K562 (cell line): ENCODE measurements around the gene UNC119B. TPM values are rescaled to one million over a fixed set of nuclear protein-coding genes. Genes with fewer than 3 reads are reported as not detected.
A peak's percentile ranks its signal among the peaks of the same experiment; 100 is the strongest.

Source experiments
- ATF1 ChIP-seq, 2 experiments: fragments of 450-650 bp in 1 of 2; IDR thresholded peaks; 2 replicates each; pipeline ENCODE4 v1.6.1; 2016; ENCODE audit warnings: missing compliant biosample characterization in 1 of 2, missing genetic modification characterization in 1 of 2
- BCLAF1 ChIP-seq, 2 experiments: fragments of 450-650 bp in 1 of 2; IDR thresholded peaks; 2 replicates each; pipeline ENCODE4 v1.6.1; 2011 to 2017; ENCODE audit warnings: low read depth in 2 of 2, antibody characterized with exemption in 1 of 2, borderline replicate concordance in 1 of 2, low read length in 1 of 2, mild to moderate bottlenecking in 1 of 2, mixed read lengths in 1 of 2; ENCODE audit not compliant: control insufficient read depth in 1 of 2
- CBX8 ChIP-seq: fragments of 200-600 bp; sonication (generic); IDR thresholded peaks from 2 replicates; pipeline ENCODE4 v1.6.1; 2012; ENCODE audit warnings: borderline replicate concordance, mixed run types, low read depth, mild to moderate bottlenecking, moderate library complexity, mixed read lengths, low read length, control low read depth, inconsistent platforms; ENCODE audit not compliant: poor library complexity, severe bottlenecking; ENCODE audit errors: extremely low read depth
- CHCHD3 ChIP-seq: fragments of 250-450 bp; sonication (Bioruptor Pico); IDR thresholded peaks from 2 replicates; pipeline ENCODE4 v2.1.2; 2022; ENCODE audit warnings: mild to moderate bottlenecking
- DMBX1 ChIP-seq: fragments of 250-450 bp; sonication (Bioruptor Pico); IDR thresholded peaks from 2 replicates; pipeline ENCODE4 v1.8.0; 2022; ENCODE audit warnings: inconsistent platforms, mild to moderate bottlenecking, moderate library complexity, borderline replicate concordance
- HMG20A ChIP-seq: fragments of 450-650 bp; formaldehyde crosslinking; conservative IDR thresholded peaks from 2 replicates; pipeline ENCODE4 v1.4.0; 2020; ENCODE audit warnings: mild to moderate bottlenecking, mixed read lengths
- MAX ChIP-seq: sonication (generic); formaldehyde crosslinking; IDR thresholded peaks from 2 replicates; pipeline ENCODE4 v1.9.0; 2022; ENCODE audit warnings: mild to moderate bottlenecking, missing genetic modification reagents
- POLR2H ChIP-seq: IDR thresholded peaks from 2 replicates; pipeline ENCODE4 v1.6.1; 2016; ENCODE audit warnings: missing genetic modification characterization, low read depth, mild to moderate bottlenecking, control low read depth, missing compliant biosample characterization, moderate library complexity
- PURB ChIP-seq: sonication (generic); formaldehyde crosslinking; IDR thresholded peaks from 2 replicates; pipeline ENCODE4 v1.9.0; 2021; ENCODE audit warnings: low read depth, mild to moderate bottlenecking, missing genetic modification reagents
- RBBP5 ChIP-seq: fragments of 200-600 bp; sonication (generic); IDR thresholded peaks from 2 replicates; pipeline ENCODE4 v1.6.1; 2012; ENCODE audit warnings: borderline replicate concordance, mild to moderate bottlenecking, low read length, control low read depth, inconsistent platforms; ENCODE audit not compliant: insufficient read depth, poor library complexity, severe bottlenecking
- RUNX1 ChIP-seq: sonication (generic); IDR thresholded peaks from 2 replicates; pipeline ENCODE4 v1.6.1; 2016; ENCODE audit warnings: antibody characterized with exemption, low read depth
- SAFB ChIP-seq: fragments of 200-400 bp; formaldehyde crosslinking; IDR thresholded peaks from 2 replicates; pipeline ENCODE4 v1.6.1; 2017; ENCODE audit warnings: low read depth, low read length, borderline replicate concordance
- TARDBP ChIP-seq: fragments of 450-650 bp; IDR thresholded peaks from 2 replicates; pipeline ENCODE4 v1.6.1; 2016
- TCFL5 ChIP-seq: fragments of 250-450 bp; sonication (Bioruptor Pico); conservative IDR thresholded peaks from 2 replicates; pipeline ENCODE4 v1.6.1; 2021; ENCODE audit warnings: mild to moderate bottlenecking, moderate library complexity, matching md5 sums
- USF2 ChIP-seq: sonication (generic); formaldehyde crosslinking; IDR thresholded peaks from 2 replicates; pipeline ENCODE4 v1.5.0; 2020; ENCODE audit warnings: missing genetic modification reagents
- YBX1 ChIP-seq: fragments of 450-650 bp; IDR thresholded peaks from 2 replicates; pipeline ENCODE4 v1.7.1; 2016; ENCODE audit warnings: mild to moderate bottlenecking
- YY1 ChIP-seq, 3 experiments: IDR thresholded peaks; 2 replicates each; pipeline ENCODE4 v1.6.1; 2011; ENCODE audit warnings: low read length in 2 of 3, mild to moderate bottlenecking in 2 of 3, moderate library complexity in 2 of 3, borderline replicate concordance in 1 of 3, control low read depth in 1 of 3, low read depth in 1 of 3; ENCODE audit not compliant: insufficient read depth in 3 of 3, insufficient replicate concordance in 2 of 3, control insufficient read depth in 1 of 3, insufficient read length in 1 of 3; ENCODE audit errors: extremely low read depth in 1 of 3
- ZNF121 ChIP-seq: sonication (generic); formaldehyde crosslinking; conservative IDR thresholded peaks from 2 replicates; pipeline ENCODE4 v1.8.0; 2022; ENCODE audit warnings: missing genetic modification reagents
- ZNF395 ChIP-seq: fragments of 200-800 bp; sonication (Bioruptor generic); IDR thresholded peaks from 2 replicates; pipeline ENCODE4 v1.6.1; 2017; ENCODE audit warnings: missing genetic modification characterization, missing compliant biosample characterization
- polyA plus RNA-seq, 8 experiments: library from polyadenylated mRNA; depleted of rRNA in 4 of 8; stranded (reverse) in 5 of 8; unstranded in 3 of 8; fragments of >200 nt; fragmentation: Nextera tagmentation in 2 of 8; fragmentation: Illumina TruSeq in 1 of 8; extraction: Ambion mirVana in 2 of 8; extraction: Trizol in 1 of 8; gene quantifications; 2 replicates each; pipeline versions ENCODE4 v1.2.1 to v1.2.3, GENCODE V29; 2011 to 2014; ENCODE audit warnings: inconsistent platforms in 1 of 8, missing spikeins in 1 of 8
- total RNA-seq, 7 experiments: library from RNA; depleted of rRNA in 6 of 7; stranded (reverse); fragments of >200 nt in 6 of 7; fragmentation: Illumina TruSeq in 2 of 7; extraction: Trizol in 2 of 7; gene quantifications; 2 replicates each; pipeline versions ENCODE4 v1.2.1 to v1.2.3, GENCODE V29; 2011 to 2021; ENCODE audit warnings: low replicate concordance in 1 of 7

The UNC119B gene
- total and polyA plus RNA-seq, 9 of the 15 experiments (the other 6 are each of a cell fraction or from before 2014, with no cell fraction given): 4.0 to 34.5 (median 15.1) TPM

GRCh38 chr12:120686690-120687577 lies 23.3 kb upstream of the UNC119B start, which contains the start of gene MLEC (continued):
- TF ChIP-seq SAFB (peak; percentile 33; the same call in 1 of the 2 replicates), RBBP5 (peak; percentile 61), ZNF395 (CRISPR knock-in tag) (no peak; the same call in 1 of the 2 replicates), ZNF121 (no peak), RUNX1 (no peak), TARDBP (peak; percentile 73), BCLAF1 (IDR thresholded peaks at IDR 0.05; ENCODE audit: borderline replicate concordance in 1 of 2, control insufficient read depth in 1 of 2, low read depth in 2 of 2, low read length in 1 of 2) (peak in 1 of 2 experiments; percentile 97; a peak in 2 of 4 replicates), YY1 (IDR thresholded peaks at IDR 0.05; ENCODE audit: borderline replicate concordance in 1 of 3, control insufficient read depth in 1 of 3, extremely low read depth in 1 of 3, insufficient read depth in 3 of 3, insufficient read length in 1 of 3, insufficient replicate concordance in 2 of 3, low read depth in 1 of 3, low read length in 2 of 3) (peak in 2 of 3 experiments; percentile 56 to 77), DMBX1 (CRISPR knock-in tag) (peak; percentile 20; the same call in 1 of the 2 replicates), HMG20A (CRISPR knock-in tag) (no peak), PURB (no peak), CBX8 (no peak), TCFL5 (CRISPR knock-in tag) (no peak), POLR2H (tag) (0 out of 2 replicates have a peak, but pooled peaks have one; percentile 24), YBX1 (no peak), ATF1 (CRISPR knock-in tag; IDR thresholded peaks at IDR 0.05) (no peak), ATF1 (tag; IDR thresholded peaks at IDR 0.05) (peak; percentile 83), USF2 (CRISPR knock-in tag) (no peak), CHCHD3 (CRISPR knock-in tag) (no peak), MAX (CRISPR knock-in tag) (peak; percentile 62; the same call in 1 of the 2 replicates)
